Upper lobe of left lung (tissue), 4 donors: ENCODE data around the gene NKIRAS2.
A peak's percentile ranks its signal among the peaks of the same experiment; 100 is the strongest.

Experiments
- EP300 ChIP-seq, 4 donors: sonication (generic); formaldehyde crosslinking; IDR thresholded peaks; one replicate each; pipeline ENCODE4 v1.5.1; 2017; ENCODE audit warnings: antibody characterized with exemption in 4 of 4, control low read depth in 2 of 4
- POLR2A ChIP-seq, 4 donors: fragments of 450-650 bp; IDR thresholded peaks; one replicate each; pipeline ENCODE4 v1.5.1; 2016 to 2017; ENCODE audit warnings: antibody characterized with exemption in 4 of 4, mild to moderate bottlenecking in 2 of 4
- TF ChIP-seq, protein P1 (sequence below), 6 experiments: fragments of 450-650 bp in 4 of 6; fragments of 200-600 bp in 2 of 6; sonication (generic) in 2 of 6; IDR thresholded peaks; one replicate each; pipeline ENCODE4 v1.5.1; 2016 to 2019; ENCODE audit warnings: antibody characterized with exemption in 6 of 6

DNA sequence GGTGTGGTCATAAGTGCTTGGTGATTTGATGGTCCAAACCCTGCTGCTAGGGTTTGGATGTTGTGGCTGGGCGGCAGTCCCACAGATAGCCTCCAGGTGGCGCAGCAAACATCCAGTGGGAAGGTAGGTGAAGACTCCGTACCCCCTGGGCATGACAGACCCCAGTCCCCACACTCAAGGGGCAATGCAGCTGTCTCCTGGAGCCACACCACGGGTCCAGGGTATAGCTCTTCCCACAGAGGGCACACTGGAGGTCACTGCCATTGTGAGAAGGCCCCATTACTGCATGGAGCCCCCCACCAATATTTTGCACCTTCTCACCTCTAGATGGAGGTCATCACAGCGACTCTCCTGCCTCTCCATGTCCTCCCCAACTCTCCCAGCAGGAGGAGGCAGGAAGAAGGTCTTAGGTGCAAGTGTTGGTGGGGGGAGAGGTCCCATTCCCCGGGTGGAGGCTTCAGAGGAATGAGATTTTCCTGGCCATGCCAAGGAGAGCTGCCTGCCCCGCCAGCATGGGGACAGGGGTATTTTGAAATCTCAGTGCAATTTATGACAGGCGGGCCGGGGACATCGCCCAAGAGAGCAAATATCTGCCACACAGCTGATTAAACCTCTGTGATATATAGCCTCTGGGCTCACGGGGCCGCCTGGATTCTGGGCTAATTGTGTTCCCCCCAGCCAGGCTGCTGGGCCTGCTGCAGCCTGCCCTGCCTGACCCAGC, 47.6 kb downstream of the NKIRAS2 start:
- TF ChIP-seq POLR2A (IDR thresholded peaks at IDR 0.05) (no peak), EP300 (IDR thresholded peaks at IDR 0.05) (no peak)
- TF ChIP-seq, protein P1, sequence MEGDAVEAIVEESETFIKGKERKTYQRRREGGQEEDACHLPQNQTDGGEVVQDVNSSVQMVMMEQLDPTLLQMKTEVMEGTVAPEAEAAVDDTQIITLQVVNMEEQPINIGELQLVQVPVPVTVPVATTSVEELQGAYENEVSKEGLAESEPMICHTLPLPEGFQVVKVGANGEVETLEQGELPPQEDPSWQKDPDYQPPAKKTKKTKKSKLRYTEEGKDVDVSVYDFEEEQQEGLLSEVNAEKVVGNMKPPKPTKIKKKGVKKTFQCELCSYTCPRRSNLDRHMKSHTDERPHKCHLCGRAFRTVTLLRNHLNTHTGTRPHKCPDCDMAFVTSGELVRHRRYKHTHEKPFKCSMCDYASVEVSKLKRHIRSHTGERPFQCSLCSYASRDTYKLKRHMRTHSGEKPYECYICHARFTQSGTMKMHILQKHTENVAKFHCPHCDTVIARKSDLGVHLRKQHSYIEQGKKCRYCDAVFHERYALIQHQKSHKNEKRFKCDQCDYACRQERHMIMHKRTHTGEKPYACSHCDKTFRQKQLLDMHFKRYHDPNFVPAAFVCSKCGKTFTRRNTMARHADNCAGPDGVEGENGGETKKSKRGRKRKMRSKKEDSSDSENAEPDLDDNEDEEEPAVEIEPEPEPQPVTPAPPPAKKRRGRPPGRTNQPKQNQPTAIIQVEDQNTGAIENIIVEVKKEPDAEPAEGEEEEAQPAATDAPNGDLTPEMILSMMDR (IDR thresholded peaks at IDR 0.05), result peak; percentile 87 to 97 (median 90)
